IPS-18c (cell line): Measurements from ENCODE around the gene LYRM7.
"Not testable (repeated sequence)": the region's sequence is repeated elsewhere in the genome, so short reads cannot be mapped to it uniquely, and the experiment has no call there.

ENCODE experiments used
- H3K4me3 ChIP-seq: 2 replicates; pipeline ENCODE4 v1.7.0; 2013; ENCODE audit warnings: low read depth, mild to moderate bottlenecking, low read length, moderate library complexity; ENCODE audit not compliant: insufficient read depth
- H3K9me3 ChIP-seq: one replicate; pipeline ENCODE4 v1.6.1; 2013; ENCODE audit warnings: mild to moderate bottlenecking, low read length, moderate library complexity; ENCODE audit not compliant: control insufficient read depth, insufficient read depth

Gene LYRM7

DNA sequence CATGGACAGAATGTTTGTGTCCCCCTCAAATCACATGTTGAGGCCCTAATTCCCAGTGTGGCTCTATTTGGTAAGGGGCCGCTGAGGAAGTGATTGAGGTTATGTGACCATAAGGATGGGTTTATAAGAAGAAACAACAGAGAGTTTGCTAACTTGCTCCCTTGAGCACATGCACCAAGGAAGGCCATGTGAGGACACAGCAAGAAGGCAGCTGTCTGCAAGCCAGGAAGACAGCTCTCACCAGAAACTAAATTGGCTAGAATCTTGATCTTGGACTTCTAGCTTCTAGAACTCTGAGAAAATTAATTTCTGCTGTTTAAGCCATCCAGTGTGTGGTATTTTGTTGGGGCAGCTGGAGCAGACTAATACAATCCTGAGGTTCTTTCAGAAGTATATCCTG is 57.9 kb downstream of the LYRM7 start:
- H3K9me3 ChIP-seq = no peaks in the 10 kb centered on the region
- no peak overlapping the region for H3K4me3 ChIP-seq

DNA sequence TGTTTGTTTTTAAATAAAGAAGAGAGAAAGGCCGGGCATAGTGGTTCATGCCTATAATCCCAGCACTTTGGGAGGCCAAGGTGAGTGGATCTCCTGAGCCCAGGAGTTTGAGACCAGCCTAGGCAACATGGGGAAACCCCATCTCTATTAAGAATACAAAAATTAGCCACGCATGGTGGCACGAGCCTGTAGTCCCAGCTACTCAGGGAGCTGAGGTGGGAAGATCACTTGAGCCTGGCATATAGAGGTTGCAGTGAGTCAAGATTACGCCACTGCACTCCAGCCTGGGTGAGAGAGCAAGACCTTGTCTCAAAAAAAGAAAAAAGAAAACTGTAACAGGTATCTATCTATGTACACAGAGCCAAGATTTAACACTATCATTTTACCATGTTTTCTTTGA is 58.9 kb downstream of the LYRM7 start:
- no peak overlapping the region for H3K4me3 ChIP-seq
- H3K9me3 ChIP-seq = no peaks in the 10 kb centered on the region

DNA sequence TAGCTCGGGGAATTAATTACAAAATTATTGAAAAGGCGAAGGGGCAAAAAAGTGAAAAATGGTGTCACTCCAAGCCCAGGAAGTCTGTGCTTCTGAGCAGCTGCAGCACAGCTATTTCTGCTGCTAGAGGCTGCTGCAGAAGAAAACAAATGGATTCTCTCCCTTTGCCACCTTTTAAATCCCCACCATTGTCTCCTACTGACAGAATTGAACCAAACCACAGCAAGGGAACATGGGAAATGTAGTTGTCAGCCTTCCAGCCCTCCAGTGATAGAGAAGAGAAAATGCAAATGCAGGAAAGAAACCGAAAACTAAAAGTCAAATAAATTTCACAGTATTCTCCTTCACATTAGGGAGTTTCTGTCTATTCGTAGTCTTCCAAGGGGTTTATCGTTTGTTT is 59.7 kb downstream of the LYRM7 start:
- no peak overlapping the region for H3K4me3 ChIP-seq
- H3K9me3 ChIP-seq = no peaks in the 10 kb centered on the region

DNA sequence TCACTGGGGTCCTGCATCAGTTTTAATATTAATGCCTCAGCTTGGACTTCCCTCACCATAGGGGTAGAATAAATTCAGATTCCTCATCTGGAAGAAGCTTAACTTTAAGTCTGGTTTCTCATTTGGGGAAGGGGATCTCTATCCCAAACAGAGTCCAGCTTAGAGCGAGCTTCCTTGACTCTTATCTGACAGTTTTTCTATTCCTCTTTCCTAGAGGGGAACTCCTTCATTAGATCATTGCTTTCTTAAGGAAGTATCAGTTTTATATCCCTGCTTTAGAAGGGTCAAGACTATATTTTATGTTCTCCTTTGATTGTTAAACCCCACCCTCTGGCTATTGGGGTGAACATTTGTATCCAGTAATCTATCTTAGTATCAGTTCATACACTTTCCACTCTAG is 68.9 kb downstream of the LYRM7 start:
- no peaks in the 10 kb centered on the region for H3K9me3 ChIP-seq

DNA sequence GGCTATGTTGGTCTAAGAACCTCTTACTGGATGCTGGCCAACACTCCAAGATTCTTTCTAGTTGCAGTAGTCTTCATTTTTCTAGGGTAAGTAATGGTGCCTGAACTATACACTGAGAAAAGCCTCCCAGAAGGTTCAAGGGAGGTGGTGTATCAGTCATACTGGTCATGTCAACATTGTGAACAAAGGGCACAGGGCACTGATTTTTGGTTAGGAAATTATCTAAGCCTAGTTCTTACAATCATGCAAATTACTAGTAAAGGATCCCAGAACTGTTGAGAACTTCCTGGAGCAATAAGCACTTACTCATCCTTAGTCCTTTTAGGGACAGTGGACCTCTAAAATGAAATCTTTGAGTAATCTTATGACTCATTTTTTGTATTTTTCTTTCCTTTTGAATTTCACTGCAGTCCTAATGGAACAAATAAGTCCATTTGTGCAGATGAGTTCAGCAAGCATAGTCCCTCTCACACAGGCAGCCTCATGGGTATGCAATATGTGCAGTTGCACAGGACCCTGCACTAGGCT is 72.0 kb downstream of the LYRM7 start:
- no peaks in the 10 kb centered on the region for H3K9me3 ChIP-seq

More for the DNA sequence above, 68.9 kb downstream of the LYRM7 start:
- no peak overlapping the region for H3K4me3 ChIP-seq

DNA sequence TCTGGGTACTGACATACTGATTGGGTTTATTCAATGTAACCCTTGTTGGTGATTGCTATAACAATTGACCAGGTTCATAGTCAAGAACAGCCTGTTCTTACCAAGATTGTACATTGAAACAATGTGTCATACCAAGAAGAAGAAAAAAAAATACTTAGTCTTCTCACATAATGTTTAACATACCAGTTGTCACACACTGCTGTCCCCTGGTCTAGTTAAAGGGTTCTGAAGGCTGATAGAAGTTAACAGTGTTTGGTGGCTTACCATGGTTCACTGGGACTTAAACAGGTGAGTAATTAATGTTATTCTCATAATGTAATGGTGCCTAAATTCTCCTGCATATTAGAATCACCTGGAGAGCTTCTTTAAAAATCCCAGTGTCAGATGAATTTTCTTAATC is 74.6 kb downstream of the LYRM7 start:
- Histone ChIP-seq H3K4me3 (no peak overlapping the region), H3K9me3 (no peaks in the 10 kb centered on the region)

More for the DNA sequence above, 72.0 kb downstream of the LYRM7 start:
- no peak overlapping the region for H3K4me3 ChIP-seq

DNA sequence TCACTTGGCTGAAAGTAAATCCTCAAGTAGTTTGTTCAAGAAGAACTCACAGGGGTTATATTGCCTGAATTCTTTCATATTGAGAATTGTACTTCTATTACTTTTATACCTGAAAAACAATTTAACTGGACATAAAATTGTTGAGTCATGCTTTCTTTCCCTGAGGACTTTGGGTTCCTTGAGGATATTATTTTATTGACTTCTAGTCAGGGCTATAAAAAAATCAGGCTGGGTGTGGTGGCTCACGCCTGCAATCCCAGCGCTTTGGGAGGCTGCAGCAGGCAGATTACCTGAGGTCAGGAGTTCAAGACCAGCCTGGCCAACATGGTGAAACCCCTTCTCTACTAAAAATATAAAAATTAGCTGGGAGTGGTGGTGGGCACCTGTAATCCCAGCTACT is 75.2 kb downstream of the LYRM7 start:
- H3K4me3 ChIP-seq = no peak overlapping the region
- no peaks in the 10 kb centered on the region for H3K9me3 ChIP-seq

DNA sequence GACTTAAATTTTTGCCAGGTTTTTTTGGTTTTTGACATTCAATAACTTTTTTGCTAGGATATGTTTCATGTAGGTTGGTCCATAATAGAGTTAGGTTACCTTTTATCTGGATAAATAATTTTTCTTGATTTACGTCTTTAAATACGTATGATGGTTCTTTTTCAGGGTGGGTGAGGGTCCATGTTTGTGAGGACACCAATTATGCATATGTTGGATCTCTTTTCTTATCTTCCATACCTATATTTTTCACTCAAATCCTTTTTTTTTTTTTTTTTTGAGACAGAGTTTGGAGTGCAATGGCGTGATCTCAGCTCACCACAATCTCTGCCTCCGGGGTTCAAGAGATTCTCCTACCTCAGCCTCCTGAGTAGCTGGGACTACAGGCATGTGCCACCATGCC is 75.8 kb downstream of the LYRM7 start:
- Histone ChIP-seq H3K9me3 (no peaks in the 10 kb centered on the region), H3K4me3 (no peak overlapping the region)

DNA sequence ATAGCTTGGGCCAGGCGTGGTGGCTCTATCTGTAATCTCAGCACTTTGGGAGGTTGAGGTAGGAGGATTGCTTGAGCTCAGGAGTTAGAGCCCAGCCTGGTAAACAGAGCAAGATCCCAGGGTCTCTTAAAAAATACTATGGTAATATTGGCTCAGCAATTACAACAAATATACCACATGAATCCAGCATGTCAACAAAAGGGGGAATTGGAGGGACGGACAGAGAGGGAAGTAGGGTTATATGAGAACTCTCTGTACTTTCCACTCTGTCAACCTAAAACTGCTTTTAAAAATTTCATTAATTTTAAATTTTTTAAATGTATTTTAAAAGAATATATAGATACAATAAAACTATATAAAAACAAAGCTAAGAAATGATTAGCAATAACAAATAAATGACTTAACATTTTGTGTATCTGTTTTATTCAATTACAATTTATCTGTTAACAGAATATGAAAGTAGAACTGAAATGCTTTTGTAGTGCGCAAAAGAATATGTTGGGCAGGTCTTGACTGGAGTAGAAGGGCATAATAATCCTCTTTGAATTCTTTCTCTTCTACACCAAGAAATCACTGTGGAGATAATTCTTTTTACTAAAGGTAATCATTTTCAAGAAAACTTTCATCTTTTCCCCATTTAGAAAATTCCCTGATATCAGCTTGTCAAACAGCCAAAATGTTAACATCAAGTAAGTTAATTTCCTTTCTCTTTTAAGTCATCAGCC is 80.2 kb downstream of the LYRM7 start:
- no peaks in the 10 kb centered on the region for H3K9me3 ChIP-seq
- no peak overlapping the region for H3K4me3 ChIP-seq

DNA sequence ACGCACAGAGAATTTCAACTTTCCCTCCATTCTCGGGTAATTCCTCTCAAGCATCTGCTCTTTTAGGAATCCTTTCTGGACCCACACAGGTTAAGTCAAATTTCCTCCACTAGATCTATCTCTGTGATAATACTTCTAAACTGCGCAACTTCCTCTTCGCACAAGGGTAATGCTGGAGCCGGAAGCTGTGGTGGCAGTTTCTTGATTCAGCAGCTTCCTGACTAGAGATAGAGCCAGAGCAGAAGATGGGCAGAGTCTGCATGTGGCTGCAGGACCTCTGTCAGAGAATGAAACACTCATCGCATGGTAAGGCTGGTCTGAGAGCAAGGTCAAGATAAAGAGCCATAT is 82.1 kb downstream of the LYRM7 start:
- Histone ChIP-seq H3K9me3 (no peaks in the 10 kb centered on the region), H3K4me3 (no peak overlapping the region)

DNA sequence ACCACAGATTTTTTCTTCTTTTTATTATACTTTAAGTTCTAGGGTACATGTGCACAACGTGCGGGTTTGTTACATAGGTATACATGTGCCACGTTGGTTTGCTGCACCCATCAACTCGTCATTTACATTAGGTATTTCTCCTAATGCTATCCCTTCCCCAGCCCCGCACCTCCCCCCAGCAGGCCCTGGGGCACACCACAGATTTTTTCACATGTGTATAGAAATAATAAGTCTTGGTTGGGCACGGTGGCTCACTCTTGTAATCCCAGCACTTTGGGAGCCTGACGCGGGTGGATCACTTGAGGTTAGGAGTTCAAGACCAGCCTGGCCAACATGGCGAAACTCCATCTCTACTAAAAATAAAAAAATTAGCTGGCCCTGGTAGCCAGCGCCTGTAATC is 83.3 kb downstream of the LYRM7 start:
- not testable (repeated sequence) for H3K4me3 ChIP-seq, H3K9me3 ChIP-seq

DNA sequence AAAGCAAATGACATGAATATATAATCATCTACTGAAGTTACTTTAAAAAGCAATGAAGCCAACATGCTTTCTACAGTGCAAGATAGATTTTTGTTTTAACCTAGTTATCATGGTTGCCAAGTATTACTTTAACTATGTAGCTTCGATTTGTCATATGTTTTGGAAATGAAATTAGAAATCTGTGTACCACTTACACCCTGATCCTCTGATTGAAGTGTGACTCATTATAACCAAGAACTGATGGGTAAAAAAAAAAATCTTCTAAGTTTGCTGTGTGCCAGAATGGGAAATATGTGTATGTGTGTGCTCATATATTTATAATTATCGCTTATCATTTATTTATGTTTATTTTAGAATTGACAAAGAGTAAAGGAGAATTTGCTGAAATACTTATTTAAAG is 84.0 kb downstream of the LYRM7 start:
- no peaks in the 10 kb centered on the region for H3K9me3 ChIP-seq
- no peak overlapping the region for H3K4me3 ChIP-seq
